Ureter (tissue), 1 donor: Measurements from ENCODE around the gene CEBPE. TPM values are rescaled to one million over a fixed set of nuclear protein-coding genes. Genes with fewer than 3 reads are reported as not detected.

Source experiments
- DNase-seq: peaks from one replicate; pipeline ENCODE4 v3.0.0-alpha.2; 2020; ENCODE audit warnings: low spot score
- total RNA-seq: library from RNA; stranded (reverse); gene quantifications from one replicate; pipeline ENCODE4 v1.2.4, GENCODE V29; 2023
- donor health status: DM: yes; HTN: yes; CAD: no.

Gene CEBPE
- total RNA-seq = not detected

DNA sequence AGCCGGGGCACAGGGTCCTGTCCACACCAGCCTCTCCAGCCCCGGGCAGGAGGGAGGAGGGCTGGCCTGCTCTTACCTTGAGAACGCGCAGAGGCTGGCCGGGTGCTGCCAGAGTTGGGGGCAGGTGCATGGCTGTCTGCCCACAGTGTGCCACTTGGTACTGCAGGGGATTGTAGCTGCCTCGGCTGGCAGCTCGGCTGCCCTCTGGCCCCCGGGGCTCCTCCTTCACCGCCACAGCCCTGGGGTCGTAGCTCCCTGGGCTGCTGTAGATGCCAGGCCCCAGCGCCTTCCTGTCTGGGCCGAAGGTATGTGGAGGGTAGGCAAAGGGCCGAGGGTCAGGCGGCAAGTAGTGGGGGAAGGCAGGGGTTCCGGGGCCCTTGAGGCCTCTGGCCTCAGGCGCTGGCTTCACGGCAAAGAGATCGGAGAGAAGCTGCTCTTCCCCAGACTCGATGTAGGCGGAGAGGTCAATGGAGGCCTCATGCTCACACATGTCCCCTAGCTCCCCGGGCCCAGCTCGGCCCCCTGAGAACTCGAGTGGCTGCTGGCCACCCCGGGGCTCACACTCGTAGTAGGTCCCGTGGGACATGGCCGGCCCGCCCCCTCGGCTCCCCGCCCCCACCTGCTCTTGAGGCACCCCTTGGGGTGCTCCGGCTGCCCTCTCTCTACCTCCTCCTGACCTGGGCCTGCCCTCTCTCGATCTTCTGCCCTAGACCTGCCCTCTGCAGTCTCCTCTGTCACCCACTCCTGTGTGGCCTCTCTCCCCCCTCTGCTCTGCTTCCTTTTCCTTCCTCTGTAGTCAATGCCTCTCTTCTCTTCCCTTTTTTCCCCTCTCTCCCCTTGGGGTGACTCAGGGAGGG is at the start of gene CEBPE:
CEBPE (minus strand) TSS at position 750 of the 857 bp plus-strand sequence; CDS start at position 586, 164 bp downstream.
- DNase-seq = no peak

DNA sequence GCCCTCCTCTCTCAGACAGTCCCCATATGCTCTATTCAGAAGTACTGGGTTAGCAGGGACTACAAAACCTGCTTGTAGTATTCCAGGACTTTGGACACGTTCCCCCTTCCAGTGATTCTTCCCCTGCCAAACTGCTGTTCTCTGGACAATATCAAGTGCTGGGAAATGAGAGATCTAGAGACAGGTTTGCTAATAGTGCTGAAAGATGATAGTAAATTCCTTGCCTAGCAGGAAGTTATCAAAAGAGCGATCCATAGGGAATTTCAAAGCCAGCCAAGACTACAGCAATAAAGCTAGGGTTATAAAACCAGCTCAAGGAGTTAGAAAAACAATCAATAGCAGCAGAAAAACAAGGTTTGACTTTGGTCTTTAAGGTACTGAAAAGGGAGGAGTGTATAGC is 49.2 kb upstream of the CEBPE start:
- DNase-seq = no peak

DNA sequence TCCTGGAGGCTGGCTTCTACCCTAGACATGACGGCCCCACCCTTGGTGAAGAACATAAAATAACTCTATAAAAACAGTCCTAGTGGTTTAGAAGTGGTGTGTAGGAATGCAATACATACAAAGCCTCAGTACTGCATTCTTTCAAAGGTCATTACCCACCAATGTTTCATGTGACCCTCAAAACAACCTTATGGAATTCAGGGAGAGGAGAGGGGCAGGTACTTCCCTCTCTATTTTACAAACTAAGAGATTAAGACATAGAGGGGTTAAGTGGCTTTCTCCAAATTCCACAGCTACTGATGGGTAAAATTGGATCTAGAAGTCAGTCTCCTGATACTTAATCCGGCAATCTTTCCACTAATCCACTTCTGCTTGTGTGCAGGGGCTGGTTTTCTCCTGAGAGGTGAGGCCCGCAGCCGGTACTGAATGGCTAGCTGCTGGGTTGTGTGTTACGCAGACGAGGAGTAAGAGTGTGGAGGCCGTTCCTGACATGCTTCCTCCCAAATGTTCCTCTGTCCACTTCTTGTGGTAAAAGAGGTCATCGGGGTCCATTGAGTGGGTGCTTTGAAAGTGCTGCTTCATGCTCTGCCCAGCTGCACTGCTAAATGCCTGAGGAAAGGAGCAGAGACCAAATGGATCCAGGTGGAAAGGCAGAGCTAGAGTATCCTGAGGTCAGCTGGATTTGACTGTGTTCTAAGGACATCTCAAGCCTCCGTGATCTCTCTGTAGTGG is 48.2 kb upstream of the CEBPE start:
- no peak for DNase-seq

DNA sequence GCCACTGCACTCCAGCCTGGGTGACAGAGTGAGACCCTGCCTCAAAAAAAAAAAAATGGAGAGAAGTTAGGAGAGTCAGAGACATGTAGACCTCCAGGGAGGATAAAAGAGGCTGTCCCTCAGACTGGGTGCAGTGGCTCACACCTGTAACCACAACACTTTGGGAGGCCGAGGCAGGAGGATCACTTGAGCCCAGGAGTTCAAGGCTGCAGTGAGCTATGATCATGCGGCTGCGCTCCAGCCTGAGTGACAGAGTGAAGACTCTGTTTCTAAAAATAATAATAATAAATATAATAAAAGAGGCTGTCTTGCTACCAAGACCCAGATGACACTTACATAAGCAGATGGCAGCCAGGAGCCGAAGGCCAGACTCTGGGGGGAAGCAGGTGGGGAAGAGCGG is 45.9 kb upstream of the CEBPE start:
- DNase-seq = no peak

DNA sequence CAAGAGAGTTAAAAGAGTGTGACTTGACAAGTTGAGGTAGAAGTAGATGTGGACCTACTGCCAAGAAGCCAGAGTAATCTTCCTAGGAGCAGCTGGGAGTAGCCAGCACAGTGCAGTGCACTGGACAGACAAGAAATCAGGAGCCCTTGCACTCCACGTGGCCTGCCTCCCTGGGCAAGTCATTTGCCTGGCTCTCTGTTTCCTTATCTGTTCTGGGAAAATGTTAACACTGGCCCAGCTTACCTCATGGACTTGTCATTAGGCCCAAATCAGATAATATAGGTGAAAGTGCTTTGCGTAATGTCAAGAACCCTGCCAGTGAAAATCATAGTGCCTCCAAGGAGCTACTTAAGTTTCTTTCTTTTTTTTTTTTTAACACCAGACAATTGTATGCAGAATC is 45.2 kb upstream of the CEBPE start:
- no peak for DNase-seq

DNA sequence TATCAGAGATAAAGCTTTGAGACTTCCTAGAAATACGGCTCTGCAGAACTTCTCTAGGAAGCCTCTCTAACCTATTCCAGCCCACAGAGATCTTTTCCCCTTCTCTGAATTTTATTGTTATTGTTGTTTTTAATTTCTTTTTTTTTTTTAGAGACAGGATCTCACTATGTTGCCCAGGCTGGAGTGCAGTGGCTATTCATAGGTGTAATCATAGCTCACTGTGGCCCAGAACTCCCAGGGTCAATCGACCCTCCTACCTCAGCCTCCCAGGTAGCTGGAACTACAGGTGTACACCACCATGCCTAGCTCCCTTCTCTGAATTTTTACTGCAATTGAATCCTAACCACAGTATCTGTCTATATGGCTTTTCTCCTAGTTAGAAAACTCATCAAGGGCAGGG is 44.8 kb upstream of the CEBPE start:
- no peak for DNase-seq

DNA sequence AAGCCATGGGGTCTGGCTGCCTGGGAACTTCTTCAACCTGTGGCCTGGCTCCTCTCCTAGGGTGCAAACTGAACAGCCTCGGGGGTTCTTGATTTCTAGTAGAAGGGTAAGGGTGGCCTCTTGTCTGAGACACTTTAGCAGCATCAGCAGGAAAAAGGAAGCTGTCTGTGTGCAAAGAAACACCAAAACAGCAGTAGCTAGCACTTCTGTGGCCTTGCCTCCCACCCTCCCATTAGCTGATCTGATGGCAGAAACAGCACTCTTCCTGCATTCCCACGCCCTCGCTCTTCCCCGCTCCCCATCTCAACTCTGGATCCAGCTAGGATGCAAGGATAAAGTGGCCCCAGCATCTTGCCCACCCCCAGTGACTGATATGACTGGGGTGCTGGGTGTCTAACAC is 43.7 kb upstream of the CEBPE start:
- DNase-seq = no peak

DNA sequence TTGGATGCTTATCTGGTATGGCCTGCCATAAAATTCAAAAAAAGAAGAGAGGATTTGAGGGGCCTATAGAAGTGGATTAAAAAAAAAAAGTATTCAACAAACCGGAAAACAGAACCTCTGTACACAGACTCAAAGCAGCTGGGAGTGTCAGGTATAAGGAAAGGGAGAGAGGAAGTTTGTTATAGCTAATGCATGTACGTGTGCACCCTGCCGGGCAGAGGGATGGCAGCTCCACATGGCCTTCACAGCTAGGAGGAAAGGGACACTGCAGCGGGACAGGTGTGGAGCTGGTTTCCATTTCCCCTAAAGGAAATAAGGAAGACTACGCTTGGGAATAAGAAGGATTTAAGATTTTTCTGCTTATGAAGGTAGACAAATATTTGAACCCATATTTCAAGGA is 43.0 kb upstream of the CEBPE start:
- no peak for DNase-seq

DNA sequence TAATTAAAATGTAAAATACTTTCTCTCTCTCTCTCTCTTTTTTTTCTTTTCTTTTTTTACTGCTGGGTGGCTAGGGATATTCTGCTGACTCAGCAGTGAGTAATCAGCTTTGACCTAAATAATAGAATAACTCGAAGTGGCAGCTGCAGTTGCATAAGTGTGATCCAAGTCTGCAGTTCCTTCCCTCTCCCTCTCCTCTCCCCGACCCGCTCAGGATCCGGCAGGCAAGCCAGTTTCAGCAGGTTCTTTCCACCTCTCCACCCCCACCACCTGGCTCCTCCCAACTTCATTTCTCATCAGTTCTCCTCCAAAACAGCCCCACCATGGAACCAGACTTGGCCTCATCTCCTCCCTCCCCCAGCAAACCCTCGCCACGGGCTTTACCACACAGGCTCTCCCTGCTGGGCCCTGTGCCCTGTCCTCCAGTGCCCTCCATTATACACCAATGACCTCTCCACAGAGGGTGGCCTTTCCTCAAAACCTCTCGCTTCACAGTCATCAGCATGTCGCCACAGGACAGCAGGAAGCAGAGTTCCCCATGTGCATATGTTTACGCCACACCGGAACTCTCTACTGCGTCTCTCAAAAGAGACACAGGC is 42.0 kb upstream of the CEBPE start:
- peak; percentile 88 for DNase-seq

DNA sequence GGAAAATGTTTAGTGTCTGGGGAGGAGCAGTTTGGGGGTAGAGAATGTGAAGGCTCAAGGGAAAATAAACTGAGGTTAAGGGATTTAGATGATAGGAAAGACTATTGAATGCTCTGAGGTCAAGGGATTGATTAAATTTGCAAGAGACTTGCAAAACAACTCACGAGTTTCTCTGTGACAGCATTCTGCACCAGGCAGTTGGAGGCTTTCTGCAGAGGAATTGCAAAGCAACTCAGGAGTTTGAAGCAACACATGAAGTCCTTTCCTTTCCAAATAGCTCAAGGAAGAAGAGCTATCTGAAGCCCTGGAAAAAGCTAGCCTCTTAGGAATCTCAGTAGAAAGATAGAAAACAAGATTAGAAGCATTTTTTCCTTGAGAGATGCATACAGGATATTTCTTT is 40.5 kb upstream of the CEBPE start:
- no peak for DNase-seq

DNA sequence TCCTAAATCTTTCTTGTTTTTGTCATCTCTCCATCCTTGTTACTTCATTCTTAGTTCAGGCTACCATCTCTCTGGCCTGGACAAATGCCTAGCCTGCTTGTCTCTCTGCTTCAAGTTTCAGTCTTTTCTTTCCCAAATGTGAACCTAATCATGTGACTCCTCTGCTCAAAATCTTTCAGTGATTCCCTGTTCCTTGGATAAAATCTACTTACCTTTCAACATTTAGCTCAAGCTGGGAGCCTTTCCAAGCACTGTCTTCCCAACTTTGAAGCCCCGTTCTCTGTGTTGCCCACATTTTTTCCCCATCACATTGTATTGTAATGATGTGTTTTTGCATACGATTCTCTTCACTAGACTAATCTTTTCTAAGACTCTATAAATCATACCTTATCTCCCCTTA is 39.7 kb upstream of the CEBPE start:
- DNase-seq = no peak

DNA sequence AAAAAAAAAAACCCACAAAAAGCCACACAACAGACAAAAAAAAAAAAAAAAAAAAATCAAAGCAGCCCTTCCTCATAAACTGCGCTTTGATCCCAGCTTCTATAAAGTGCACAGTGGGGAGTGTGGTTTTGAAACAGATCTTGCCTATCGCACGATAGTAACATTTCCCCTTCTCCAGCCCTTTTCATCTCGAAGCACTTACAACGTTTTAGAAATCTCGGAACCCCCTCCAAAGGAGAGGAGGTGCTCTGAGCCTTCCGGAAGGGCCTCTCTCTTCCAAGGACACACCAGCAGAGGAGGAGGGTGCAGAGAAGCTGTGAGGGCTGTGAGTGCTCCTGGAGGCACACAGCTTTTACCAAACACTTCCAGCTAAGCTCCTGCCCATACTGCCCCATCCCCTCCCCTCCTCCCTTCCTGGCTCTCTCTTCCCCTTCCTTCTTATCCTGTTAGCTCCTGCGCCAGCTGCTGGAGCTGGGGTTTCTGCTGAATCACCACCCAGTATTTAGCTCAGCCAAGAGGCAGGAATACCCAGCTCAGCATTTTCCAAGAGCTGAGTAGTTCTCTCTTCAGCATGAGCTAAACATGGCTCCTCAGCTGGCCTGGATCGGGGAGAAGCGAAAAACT is 36.0 kb upstream of the CEBPE start:
- DNase-seq = peak; percentile 82

DNA sequence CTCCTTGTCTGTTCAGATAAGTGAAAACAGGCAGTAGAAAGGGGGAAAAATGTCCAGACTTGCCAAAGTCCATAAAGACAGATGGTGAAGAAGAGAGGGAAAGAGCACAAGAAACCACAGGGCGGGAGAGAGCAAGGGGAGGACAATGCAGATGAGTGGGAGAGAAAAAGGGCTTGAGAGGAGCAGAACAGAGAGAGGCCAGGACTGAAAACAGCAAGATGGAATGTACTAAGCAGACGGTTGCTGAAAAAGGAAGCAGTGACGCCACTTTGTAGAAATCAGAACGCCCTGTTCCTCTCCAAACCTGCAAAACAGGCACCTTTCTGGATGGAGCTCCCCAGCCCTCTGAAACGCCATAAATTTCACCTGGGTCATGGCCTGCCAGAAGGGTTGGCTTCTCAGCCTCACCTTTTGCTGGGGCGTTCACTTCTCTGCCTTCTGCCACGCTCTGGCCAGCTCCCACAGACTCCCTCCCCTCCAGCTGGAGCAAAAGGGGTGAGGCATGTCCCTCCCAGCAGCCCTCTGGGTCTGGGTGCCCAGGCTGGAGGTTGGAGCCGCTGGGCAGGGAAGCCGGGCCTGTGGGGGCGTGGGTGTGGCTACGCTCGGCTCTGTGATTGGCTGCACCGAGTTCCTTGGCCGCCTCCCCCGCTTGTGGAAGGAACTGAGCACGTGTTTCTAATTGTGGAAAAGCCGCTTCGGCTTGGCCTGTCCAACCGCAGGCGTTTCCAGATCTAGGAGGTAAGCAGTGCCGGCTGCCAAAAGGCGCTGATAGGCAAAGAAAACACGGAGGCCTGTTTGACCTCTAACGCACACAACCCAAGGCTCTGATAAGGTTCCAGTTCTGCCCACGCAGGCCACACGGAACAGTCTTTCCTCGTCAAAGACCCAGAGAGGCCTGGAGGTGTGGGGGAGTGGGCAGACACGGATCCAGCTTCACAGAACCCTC is 35.1 kb upstream of the CEBPE start:
- DNase-seq = peak; percentile 94

DNA sequence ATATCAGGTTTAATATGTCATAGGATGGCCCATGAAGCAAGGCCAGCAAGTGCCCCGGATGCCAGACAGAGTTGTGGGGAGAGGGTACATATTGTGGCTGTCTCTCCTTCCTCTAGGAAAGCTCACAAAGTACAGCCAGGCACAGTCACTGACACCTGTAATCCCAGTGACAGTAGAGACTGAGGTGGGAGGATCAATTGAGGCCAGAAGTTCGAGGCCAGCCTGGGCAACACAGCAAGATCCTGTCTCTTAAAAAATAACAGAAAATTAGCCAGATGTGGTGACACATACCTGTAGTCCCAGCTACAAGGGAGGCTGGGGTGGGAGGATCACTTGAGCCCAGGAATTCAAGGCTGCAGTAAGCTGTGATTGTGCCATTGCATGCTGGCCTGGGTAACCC is 32.3 kb upstream of the CEBPE start:
- no peak for DNase-seq

DNA sequence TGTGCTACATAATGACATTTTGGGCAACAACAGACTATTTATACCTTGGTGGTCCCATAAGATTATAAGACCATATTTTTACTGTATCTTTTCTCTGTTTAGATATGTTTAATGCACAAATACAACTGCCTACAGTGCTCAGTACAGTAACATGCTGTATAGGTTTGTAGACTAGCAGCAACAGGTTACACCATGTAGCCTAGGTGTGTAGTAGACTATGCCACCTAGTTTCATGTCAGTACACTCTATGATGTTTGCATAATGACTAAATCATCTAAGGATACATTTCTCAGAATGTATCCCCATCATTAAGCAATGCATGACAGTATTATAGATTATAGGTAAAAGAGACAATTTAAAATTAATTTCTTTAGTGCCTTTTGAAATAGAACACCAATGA is 30.7 kb upstream of the CEBPE start:
- DNase-seq = no peak

DNA sequence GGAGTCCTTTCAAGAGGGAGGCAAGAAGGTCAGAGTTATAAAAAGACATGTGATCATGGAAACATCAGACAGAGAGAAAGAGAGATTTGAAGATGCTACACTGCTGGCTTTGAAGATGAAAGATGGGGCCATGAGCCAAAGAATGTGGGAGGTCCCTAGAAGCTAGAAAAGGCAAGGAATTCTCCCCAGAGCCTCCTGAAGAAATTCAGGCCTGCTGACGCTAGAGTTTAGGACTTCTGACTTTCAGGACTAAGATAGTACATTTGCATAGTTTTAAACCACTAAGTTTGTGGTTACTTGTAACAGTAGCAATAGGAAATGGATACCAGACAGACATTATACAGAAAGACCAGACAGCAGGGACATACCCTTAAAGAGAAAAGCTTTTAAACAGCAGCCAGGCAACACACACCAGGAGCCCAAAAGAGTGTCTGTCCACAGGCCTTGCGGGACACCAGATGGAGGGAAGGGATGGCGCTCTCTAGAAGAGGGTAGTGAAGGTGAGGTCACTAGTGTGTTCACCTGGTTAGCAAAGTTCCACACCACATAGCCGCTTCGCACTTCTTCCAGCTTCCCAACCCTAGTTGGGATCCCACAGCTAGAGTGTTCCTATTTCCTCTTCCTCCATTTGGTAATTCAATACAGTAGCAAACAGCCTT is 29.7 kb upstream of the CEBPE start:
- no peak for DNase-seq

DNA sequence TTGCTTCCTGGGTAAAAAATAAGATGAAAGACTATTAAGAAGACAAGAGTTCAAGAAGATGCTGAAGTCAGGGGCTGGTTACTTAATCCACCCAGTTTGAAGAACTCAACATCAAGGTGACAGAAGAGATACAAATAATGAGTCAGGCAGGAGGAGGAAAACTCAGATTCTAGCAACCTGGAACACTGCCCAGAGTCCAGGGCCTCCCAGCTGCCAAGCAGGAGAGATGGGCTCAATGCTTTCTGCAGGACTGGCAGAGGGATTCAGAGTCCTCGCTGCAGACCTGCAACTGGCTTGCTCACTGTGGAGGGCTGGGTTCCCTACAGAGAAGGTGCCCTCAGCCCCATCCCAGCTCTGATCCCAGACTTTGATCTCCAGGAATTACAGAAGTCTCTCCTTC is 28.6 kb upstream of the CEBPE start:
- no peak for DNase-seq

DNA sequence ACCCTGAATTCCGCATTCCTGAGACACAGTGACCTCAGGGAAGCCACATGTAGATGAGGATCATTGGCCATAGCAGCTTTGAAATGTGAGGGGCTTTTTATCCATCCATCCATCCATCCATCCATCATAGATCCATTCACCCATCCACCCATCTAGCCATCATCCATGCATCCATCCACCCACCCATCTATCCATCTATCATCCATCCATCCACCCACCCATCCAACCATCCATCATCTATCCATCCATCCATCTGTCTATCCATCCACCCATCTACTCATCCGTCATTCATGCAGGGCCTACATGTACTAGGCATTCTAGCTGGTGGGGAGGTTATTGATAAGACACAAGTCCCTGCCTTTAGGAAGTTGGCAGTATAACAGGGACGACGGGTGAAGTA is 27.9 kb upstream of the CEBPE start:
- no peak for DNase-seq

DNA sequence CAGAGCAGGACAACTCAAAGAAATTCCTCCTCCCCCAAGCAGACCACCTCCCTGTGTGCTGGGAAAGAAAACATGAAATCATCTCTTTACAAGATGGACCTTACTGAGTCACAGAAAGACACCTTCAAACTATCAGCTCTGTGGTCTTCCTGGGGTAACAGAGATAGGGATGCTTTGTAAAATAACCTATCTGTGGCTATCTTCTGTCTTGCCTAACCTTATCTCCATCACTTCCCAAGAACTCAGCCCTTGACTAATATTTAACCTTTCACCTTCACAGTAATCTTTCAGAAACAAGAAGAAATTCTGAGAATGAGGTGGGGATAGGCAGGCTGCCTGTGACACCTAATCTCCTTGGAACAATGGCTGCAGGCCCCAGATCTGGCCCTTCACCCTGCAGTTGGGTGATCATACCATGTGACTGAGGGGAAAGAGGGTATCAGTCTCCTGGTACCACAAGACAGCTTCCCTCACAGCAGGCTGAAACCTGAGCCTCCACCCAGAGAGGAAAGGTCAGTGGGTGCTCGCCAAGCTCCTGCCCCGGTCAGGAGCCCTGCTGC is 27.4 kb upstream of the CEBPE start:
- DNase-seq = no peak

DNA sequence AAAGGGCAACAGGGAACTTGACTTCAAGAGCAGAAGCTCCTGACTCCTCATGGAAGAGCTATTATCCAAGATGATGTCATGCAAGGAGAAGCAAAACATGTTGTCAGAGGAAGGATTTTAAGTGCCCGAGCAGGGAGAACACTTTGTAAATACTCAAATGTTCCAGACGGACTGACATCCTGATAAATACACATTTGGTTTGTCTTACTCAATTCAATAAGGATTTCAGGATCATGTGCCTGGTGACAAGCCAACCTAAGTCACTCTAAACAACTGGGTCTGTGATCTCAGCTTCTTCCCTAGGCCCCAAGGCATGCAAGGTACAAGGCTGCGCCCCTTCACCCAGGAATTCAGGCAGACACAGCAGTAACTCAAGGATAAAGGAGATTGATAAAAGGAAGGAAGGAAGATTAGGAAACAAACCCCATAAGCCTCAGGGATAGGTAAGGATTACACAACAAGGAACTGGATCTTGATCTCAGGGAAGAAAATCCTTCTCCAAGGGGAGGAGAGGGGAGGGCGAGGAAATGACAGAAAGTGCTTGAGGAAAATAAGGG is 26.8 kb upstream of the CEBPE start:
- DNase-seq = no peak
